OCI-M1 (cell line): ENCODE measurements around the gene SLC13A2.
"Not testable (repeated sequence)": the region's sequence is repeated elsewhere in the genome, so short reads cannot be mapped to it uniquely, and the experiment has no call there.

Experiments
- DNase-seq: peaks from one replicate; lab custom pipeline; 2025; lab: John Stamatoyannopoulos, UW

Gene SLC13A2

GRCh38 chr17:28473542-28473941, at the start of gene SLC13A2:
Gene SLC13A2 (plus strand): TSS chr17:28473644. CDS start chr17:28473713, 69 bp downstream.
- DNase-seq: no peak

GRCh38 chr17:28425206-28425605, 48.2 kb upstream of the SLC13A2 start:
- no peak for DNase-seq

GRCh38 chr17:28426081-28426519, 47.3 kb upstream of the SLC13A2 start:
- DNase-seq: peak; percentile 51

GRCh38 chr17:28427371-28427770, 46.1 kb upstream of the SLC13A2 start:
- DNase-seq: no peak

- DNase-seq: not testable (repeated sequence)
These were observed 45.5 kb upstream of the SLC13A2 start for GRCh38 chr17:28427982-28428381.

GRCh38 chr17:28433721-28434120, 39.7 kb upstream of the SLC13A2 start:
- peak; percentile 29 for DNase-seq

GRCh38 chr17:28434326-28434725, 39.1 kb upstream of the SLC13A2 start:
- DNase-seq: not testable (repeated sequence)

GRCh38 chr17:28443901-28444638, 29.4 kb upstream of the SLC13A2 start:
- DNase-seq: no peak

- DNase-seq: no peak
These were observed 26.6 kb upstream of the SLC13A2 start for GRCh38 chr17:28446716-28447395.

- no peak for DNase-seq
These were observed 26.1 kb upstream of the SLC13A2 start for GRCh38 chr17:28447396-28447760.

GRCh38 chr17:28449859-28450258, 23.6 kb upstream of the SLC13A2 start:
- DNase-seq: no peak

- DNase-seq: no peak
These were observed 15.6 kb upstream of the SLC13A2 start for GRCh38 chr17:28457890-28458289.

- not testable (repeated sequence) for DNase-seq
These were observed 14.6 kb upstream of the SLC13A2 start for GRCh38 chr17:28458881-28459280.

GRCh38 chr17:28460901-28461300, 12.5 kb upstream of the SLC13A2 start:
- no peak for DNase-seq

- DNase-seq: no peak
These were observed 7.4 kb upstream of the SLC13A2 start for GRCh38 chr17:28466001-28466400.

GRCh38 chr17:28466521-28467048, 6.9 kb upstream of the SLC13A2 start:
- DNase-seq: peak; percentile 95

GRCh38 chr17:28467456-28468025, 5.9 kb upstream of the SLC13A2 start:
- peak; percentile 89 for DNase-seq

GRCh38 chr17:28468033-28468735, 5.3 kb upstream of the SLC13A2 start:
- DNase-seq: not testable (repeated sequence)

GRCh38 chr17:28468781-28469180, 4.7 kb upstream of the SLC13A2 start:
- no peak for DNase-seq

GRCh38 chr17:28469376-28469775, 4.1 kb upstream of the SLC13A2 start:
- no peak for DNase-seq

- no peak for DNase-seq
These were observed 3.1 kb upstream of the SLC13A2 start for GRCh38 chr17:28470266-28470913.

GRCh38 chr17:28470914-28471366, 2.5 kb upstream of the SLC13A2 start:
- peak; percentile 54 for DNase-seq
